GM21390 (cell line): ENCODE results near the gene GFI1.
"Not testable (repeated sequence)": the region's sequence is repeated elsewhere in the genome, so short reads cannot be mapped to it uniquely, and the experiment has no call there.

Experiments
- ATAC-seq: cut with Tn5 transposase; IDR thresholded peaks from one replicate; pipeline ENCODE4 v1.9.1; 2021; ENCODE audit not compliant: unreplicated experiment

The GFI1 gene

GRCh38 chr1:92466683-92467352, 19.9 kb downstream of the GFI1 start:
- no peak for ATAC-seq

GRCh38 chr1:92465256-92465647, 21.5 kb downstream of the GFI1 start:
- ATAC-seq = no peak

- no peak for ATAC-seq
Measured at GRCh38 chr1:92464588-92465255, 22.0 kb downstream of the GFI1 start.

GRCh38 chr1:92461364-92462097, 25.2 kb downstream of the GFI1 start:
- peak; percentile 64 for ATAC-seq

- ATAC-seq = no peak
Measured at GRCh38 chr1:92459871-92460320, 26.8 kb downstream of the GFI1 start.

GRCh38 chr1:92458146-92458545, 28.6 kb downstream of the GFI1 start:
- ATAC-seq = no peak

- no peak for ATAC-seq
Measured at GRCh38 chr1:92447976-92448375, 38.7 kb downstream of the GFI1 start.

- no peak for ATAC-seq
Measured at GRCh38 chr1:92447033-92447681, 39.6 kb downstream of the GFI1 start.

- no peak for ATAC-seq
Measured at GRCh38 chr1:92446546-92446945, 40.2 kb downstream of the GFI1 start.

- no peak for ATAC-seq
Measured at GRCh38 chr1:92445865-92446264, 40.9 kb downstream of the GFI1 start.

GRCh38 chr1:92444351-92444750, 42.4 kb downstream of the GFI1 start:
- no peak for ATAC-seq

- no peak for ATAC-seq
Measured at GRCh38 chr1:92443893-92444292, 42.8 kb downstream of the GFI1 start.

GRCh38 chr1:92442351-92442750, 44.4 kb downstream of the GFI1 start:
- no peak for ATAC-seq

- ATAC-seq = no peak
Measured at GRCh38 chr1:92441697-92442342, 44.9 kb downstream of the GFI1 start.

- ATAC-seq = no peak
Measured at GRCh38 chr1:92441316-92441696, 45.4 kb downstream of the GFI1 start.

- no peak for ATAC-seq
Measured at GRCh38 chr1:92439291-92439690, 47.4 kb downstream of the GFI1 start.

- not testable (repeated sequence) for ATAC-seq
Measured at GRCh38 chr1:92434572-92434971, 52.2 kb downstream of the GFI1 start.

- ATAC-seq = no peak
Measured at GRCh38 chr1:92430030-92430429, 56.7 kb downstream of the GFI1 start.

- ATAC-seq = no peak
Measured at GRCh38 chr1:92425617-92426016, 61.1 kb downstream of the GFI1 start.
